OCI-LY7 (cell line): ENCODE data around the gene RIN3. TPM values are rescaled to one million over a fixed set of nuclear protein-coding genes. Genes with fewer than 3 reads are reported as not detected.

Source experiments
- BruUV-seq: library from RNA; stranded (reverse); fragments of 400-500 nt; replicated peaks from 2 replicates; lab custom pipeline; 2021; lab: Mats Ljungman, UMichigan
- CTCF ChIA-PET: fragments of 300-600 bp; sonication (Branson Sonifier 250); formaldehyde crosslinking; loops from one replicate; lab custom pipeline; 2022; ENCODE audit warnings: antibody characterized with exemption; ENCODE audit not compliant: unreplicated experiment; lab: Charles Lee
- POLR2A ChIA-PET: fragments of 300-600 bp; sonication (Branson Sonifier 250); formaldehyde crosslinking; loops from one replicate; lab custom pipeline; 2022; ENCODE audit warnings: antibody characterized with exemption; lab: Charles Lee
- DNase-seq: peaks from one replicate; pipeline ENCODE4 v3.0.0-alpha.2; 2015; ENCODE audit warnings: low spot score
- H2AFZ ChIP-seq: fragments of 200-600 bp; sonication (generic), shearing (Covaris generic); 2 replicates; pipeline ENCODE4 v1.6.1; 2014; ENCODE audit warnings: mild to moderate bottlenecking, antibody characterized with exemption, low read length, moderate library complexity
- H3K27ac ChIP-seq: fragments of 200-600 bp; sonication (generic); 2 replicates; pipeline ENCODE4 v1.5.1; 2014; ENCODE audit warnings: mixed run types, low read depth, mild to moderate bottlenecking, moderate library complexity, low read length, inconsistent platforms; ENCODE audit not compliant: poor library complexity, severe bottlenecking
- H3K36me3 ChIP-seq: fragments of 200-600 bp; sonication (generic); 2 replicates; pipeline ENCODE4 v1.6.1; 2014; ENCODE audit warnings: mild to moderate bottlenecking, antibody characterized with exemption, low read length, moderate library complexity, mixed read lengths; ENCODE audit not compliant: insufficient read depth
- H3K4me1 ChIP-seq: fragments of 200-600 bp; sonication (generic); 2 replicates; pipeline ENCODE4 v1.5.1; 2014; ENCODE audit warnings: mild to moderate bottlenecking, low read length; ENCODE audit not compliant: insufficient read depth, poor library complexity, severe bottlenecking
- H3K4me2 ChIP-seq: fragments of 200-600 bp; sonication (generic); 2 replicates; pipeline ENCODE4 v1.6.1; 2014; ENCODE audit warnings: mild to moderate bottlenecking, low read length
- H3K4me3 ChIP-seq: fragments of 200-600 bp; sonication (generic); 2 replicates; pipeline ENCODE4 v1.5.1; 2014; ENCODE audit warnings: mild to moderate bottlenecking, low read depth, low read length; ENCODE audit not compliant: poor library complexity, severe bottlenecking
- H3K79me2 ChIP-seq: fragments of 200-600 bp; sonication (generic); 2 replicates; pipeline ENCODE4 v1.6.1; 2016; ENCODE audit warnings: low read depth, mild to moderate bottlenecking, low read length, moderate library complexity, mixed read lengths; ENCODE audit not compliant: insufficient read depth
- H3K9me2 ChIP-seq: fragments of 200-600 bp; sonication (generic); 2 replicates; pipeline ENCODE4 v1.6.1; 2016; ENCODE audit warnings: mild to moderate bottlenecking, low read length, mixed read lengths; ENCODE audit not compliant: insufficient read depth
- H3K9me3 ChIP-seq: fragments of 200-600 bp; sonication (generic); 2 replicates; pipeline ENCODE4 v1.6.1; 2014; ENCODE audit warnings: mild to moderate bottlenecking, mixed run types, low read length, mixed read lengths
- H4K20me1 ChIP-seq: fragments of 200-600 bp; sonication (generic); 2 replicates; pipeline ENCODE4 v1.6.1; 2014; ENCODE audit warnings: mild to moderate bottlenecking, antibody characterized with exemption, low read length, moderate library complexity, mixed read lengths; ENCODE audit not compliant: insufficient read depth
- EZH2phosphoT487 ChIP-seq: fragments of 200-600 bp; sonication (generic); IDR thresholded peaks from 2 replicates; pipeline ENCODE4 v1.6.1; 2018; ENCODE audit warnings: low read depth, borderline replicate concordance, mild to moderate bottlenecking, mixed run types, antibody characterized with exemption, low read length, moderate library complexity, mixed read lengths
- intact Hi-C: fragments of 100-400 bp; cut with micrococcal nuclease; formaldehyde crosslinking; loops from one replicate; pipeline ENCODE4 v1.10.0; 2022; ENCODE audit not compliant: unreplicated experiment
- total RNA-seq, 2 experiments: library from RNA; depleted of rRNA in 1 of 2; stranded (reverse); fragments of >200 nt in 1 of 2; shearing (Covaris generic) in 1 of 2; gene quantifications; 2 replicates each; pipeline ENCODE4 v1.2.3, GENCODE V29; 2014 to 2022
- TF ChIP-seq, protein P1 (sequence below): fragments of 200-600 bp; sonication (generic); conservative IDR thresholded peaks from 2 replicates; pipeline ENCODE4 v1.5.1; 2014; ENCODE audit warnings: mild to moderate bottlenecking, antibody characterized with exemption, low read length, moderate library complexity, mixed read lengths

Gene RIN3
- total RNA-seq, 2 experiments from 2014 or later = not detected

DNA sequence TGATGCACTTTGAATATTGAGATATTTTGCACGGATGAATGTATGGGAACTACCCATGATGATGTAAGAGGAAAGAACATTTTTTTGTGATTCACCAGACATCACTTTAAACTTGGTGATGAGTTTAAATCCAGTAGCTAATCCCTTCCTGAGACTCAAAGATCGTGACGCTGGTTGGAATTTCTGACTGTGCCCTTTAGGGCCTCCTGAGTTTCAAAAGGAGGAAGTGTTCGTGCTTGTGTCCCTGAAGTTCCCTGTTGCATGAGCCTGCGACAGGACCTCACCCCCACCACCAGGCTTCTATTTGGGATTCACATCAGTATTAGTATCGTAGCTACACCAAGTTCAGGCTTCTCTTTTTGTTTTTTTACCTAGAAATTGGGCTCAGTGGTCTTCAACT is 18.6 kb upstream of the RIN3 start:
- ChIA-PET CTCF (no interaction called here), POLR2A (interaction anchor here (0.6 to 1.2 kb wide), 4 partner anchors 14 to 1560 kb away, joined by 3 read pairs; no protein-coding TSS in a partner anchor)
- Histone ChIP-seq H3K4me1 (no peaks in the 10 kb centered on the region), H3K4me2 (no peak overlapping the region), H4K20me1 (no peaks in the 10 kb centered on the region), H3K9me3 (no peaks in the 10 kb centered on the region), H3K9me2 (no peaks in the 10 kb centered on the region), H2AFZ (no peak overlapping the region), H3K79me2 (no peaks in the 10 kb centered on the region), H3K27ac (no peak overlapping the region), H3K4me3 (no peak overlapping the region), H3K36me3 (no peaks in the 10 kb centered on the region)
- intact Hi-C loops = no loop called here
- no peak for DNase-seq
- TF ChIP-seq, protein P1, sequence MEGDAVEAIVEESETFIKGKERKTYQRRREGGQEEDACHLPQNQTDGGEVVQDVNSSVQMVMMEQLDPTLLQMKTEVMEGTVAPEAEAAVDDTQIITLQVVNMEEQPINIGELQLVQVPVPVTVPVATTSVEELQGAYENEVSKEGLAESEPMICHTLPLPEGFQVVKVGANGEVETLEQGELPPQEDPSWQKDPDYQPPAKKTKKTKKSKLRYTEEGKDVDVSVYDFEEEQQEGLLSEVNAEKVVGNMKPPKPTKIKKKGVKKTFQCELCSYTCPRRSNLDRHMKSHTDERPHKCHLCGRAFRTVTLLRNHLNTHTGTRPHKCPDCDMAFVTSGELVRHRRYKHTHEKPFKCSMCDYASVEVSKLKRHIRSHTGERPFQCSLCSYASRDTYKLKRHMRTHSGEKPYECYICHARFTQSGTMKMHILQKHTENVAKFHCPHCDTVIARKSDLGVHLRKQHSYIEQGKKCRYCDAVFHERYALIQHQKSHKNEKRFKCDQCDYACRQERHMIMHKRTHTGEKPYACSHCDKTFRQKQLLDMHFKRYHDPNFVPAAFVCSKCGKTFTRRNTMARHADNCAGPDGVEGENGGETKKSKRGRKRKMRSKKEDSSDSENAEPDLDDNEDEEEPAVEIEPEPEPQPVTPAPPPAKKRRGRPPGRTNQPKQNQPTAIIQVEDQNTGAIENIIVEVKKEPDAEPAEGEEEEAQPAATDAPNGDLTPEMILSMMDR = no peak
- TF ChIP-seq EZH2phosphoT487 = no peak
- no TSS peak for BruUV-seq

DNA sequence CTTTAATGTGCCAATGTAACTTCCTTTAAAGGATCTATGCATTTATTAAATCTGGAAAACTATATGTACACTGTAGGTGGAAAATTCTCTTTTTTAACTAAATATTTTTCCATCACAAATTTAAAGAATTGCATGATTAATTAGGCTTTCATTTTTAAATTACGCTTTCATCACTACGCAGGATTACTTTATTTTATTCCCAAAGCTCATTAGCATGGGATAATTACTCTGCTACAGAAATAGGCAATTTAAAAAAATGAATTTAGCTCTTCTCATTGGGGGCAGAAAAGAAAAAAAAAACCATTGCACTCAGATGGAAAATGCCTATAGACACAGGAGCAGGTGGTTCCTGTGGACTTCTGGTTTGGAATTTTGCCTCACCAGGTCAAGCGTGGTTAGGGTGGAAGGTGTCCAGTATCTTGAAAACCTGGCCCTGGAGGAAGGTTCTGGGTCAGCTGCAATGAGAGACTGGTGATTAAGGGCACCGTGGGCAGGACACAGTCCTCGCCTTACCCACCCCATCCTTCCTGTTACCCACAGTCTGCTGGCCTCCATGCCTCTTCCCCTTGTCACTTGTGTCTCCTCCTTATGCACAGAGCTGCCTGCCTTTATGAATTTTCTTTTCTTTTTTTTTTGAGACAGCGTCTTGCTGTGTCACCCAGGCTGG is 17.3 kb upstream of the RIN3 start:
- ChIA-PET CTCF (no interaction called here), POLR2A (interaction anchor here (0.6 kb wide), 1 partner anchor 1866 kb away, joined by 3 read pairs; no protein-coding TSS in a partner anchor)
- BruUV-seq = no TSS peak

More for the DNA sequence above, 17.3 kb upstream of the RIN3 start:
- Histone ChIP-seq H3K27ac (no peak overlapping the region), H3K9me2 (no peaks in the 10 kb centered on the region), H3K9me3 (no peaks in the 10 kb centered on the region), H3K4me2 (no peak overlapping the region), H4K20me1 (no peaks in the 10 kb centered on the region), H3K36me3 (no peaks in the 10 kb centered on the region), H3K4me1 (no peaks in the 10 kb centered on the region), H2AFZ (no peak overlapping the region), H3K4me3 (no peak overlapping the region), H3K79me2 (no peaks in the 10 kb centered on the region)
- no peak for DNase-seq
- intact Hi-C loops = no loop called here
- no peak for TF ChIP-seq EZH2phosphoT487
- TF ChIP-seq, protein P1 = no peak
